HFFc6 (cell line): ENCODE data around the gene ZBTB42. TPM values are rescaled to one million over a fixed set of nuclear protein-coding genes. Genes with fewer than 3 reads are reported as not detected.

Experiments used
- DNase-seq: peaks from one replicate; pipeline ENCODE4 v3.0.0-alpha.2; 2018
- H3K27ac Mint-ChIP-seq: 2 replicates; pipeline ENCODE4 v1.8.0; 2020; ENCODE audit warnings: mild to moderate bottlenecking, mixed read lengths
- H3K27me3 Mint-ChIP-seq: 2 replicates; pipeline ENCODE4 v1.8.0; 2021; ENCODE audit warnings: mild to moderate bottlenecking, moderate library complexity, mixed read lengths; ENCODE audit not compliant: insufficient read depth
- H3K36me3 Mint-ChIP-seq: 2 replicates; pipeline ENCODE4 v1.8.0; 2021; ENCODE audit warnings: low read depth, mixed read lengths
- H3K4me1 Mint-ChIP-seq: 2 replicates; pipeline ENCODE4 v1.8.0; 2020; ENCODE audit warnings: low read depth, mixed read lengths
- H3K4me3 Mint-ChIP-seq: 2 replicates; pipeline ENCODE4 v1.8.0; 2020; ENCODE audit warnings: mild to moderate bottlenecking, moderate library complexity, mixed read lengths
- H3K9me3 Mint-ChIP-seq: 2 replicates; pipeline ENCODE4 v1.8.0; 2020; ENCODE audit warnings: mild to moderate bottlenecking, mixed read lengths
- total RNA-seq, 6 experiments: library from RNA; stranded (reverse); fragmentation: NEBNext Ultra II Directional; extraction: Animal tissue kit (Norgen Biotek cat#: 25700); gene quantifications; 2 replicates in 1 of 6; 3 replicates in 5 of 6; pipeline ENCODE4 v1.2.3, GENCODE V29; 2021
- TF ChIP-seq, protein P1 (sequence below): fragments of 200-600 bp; sonication (generic); IDR thresholded peaks from 2 replicates; pipeline ENCODE4 v1.5.0; 2021; ENCODE audit warnings: antibody characterized with exemption, mild to moderate bottlenecking

The ZBTB42 gene
- total RNA-seq, 6 experiments from 2014 or later, result 1.3 to 1.8 (median 1.5) TPM

GRCh38 chr14:104774453-104775072 is 26.3 kb upstream of the ZBTB42 start:
- Mint-ChIP-seq H3K4me3 (no peak overlapping the region), H3K36me3 (peaks cover 11% of the 10 kb centered on the region), H3K4me1 (no peaks in the 10 kb centered on the region), H3K27ac (no peak overlapping the region), H3K27me3 (peaks cover 6% of the 10 kb centered on the region), H3K9me3 (no peaks in the 10 kb centered on the region)
- TF ChIP-seq, protein P1, sequence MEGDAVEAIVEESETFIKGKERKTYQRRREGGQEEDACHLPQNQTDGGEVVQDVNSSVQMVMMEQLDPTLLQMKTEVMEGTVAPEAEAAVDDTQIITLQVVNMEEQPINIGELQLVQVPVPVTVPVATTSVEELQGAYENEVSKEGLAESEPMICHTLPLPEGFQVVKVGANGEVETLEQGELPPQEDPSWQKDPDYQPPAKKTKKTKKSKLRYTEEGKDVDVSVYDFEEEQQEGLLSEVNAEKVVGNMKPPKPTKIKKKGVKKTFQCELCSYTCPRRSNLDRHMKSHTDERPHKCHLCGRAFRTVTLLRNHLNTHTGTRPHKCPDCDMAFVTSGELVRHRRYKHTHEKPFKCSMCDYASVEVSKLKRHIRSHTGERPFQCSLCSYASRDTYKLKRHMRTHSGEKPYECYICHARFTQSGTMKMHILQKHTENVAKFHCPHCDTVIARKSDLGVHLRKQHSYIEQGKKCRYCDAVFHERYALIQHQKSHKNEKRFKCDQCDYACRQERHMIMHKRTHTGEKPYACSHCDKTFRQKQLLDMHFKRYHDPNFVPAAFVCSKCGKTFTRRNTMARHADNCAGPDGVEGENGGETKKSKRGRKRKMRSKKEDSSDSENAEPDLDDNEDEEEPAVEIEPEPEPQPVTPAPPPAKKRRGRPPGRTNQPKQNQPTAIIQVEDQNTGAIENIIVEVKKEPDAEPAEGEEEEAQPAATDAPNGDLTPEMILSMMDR, result no peak
- DNase-seq, result no peak

DNA sequence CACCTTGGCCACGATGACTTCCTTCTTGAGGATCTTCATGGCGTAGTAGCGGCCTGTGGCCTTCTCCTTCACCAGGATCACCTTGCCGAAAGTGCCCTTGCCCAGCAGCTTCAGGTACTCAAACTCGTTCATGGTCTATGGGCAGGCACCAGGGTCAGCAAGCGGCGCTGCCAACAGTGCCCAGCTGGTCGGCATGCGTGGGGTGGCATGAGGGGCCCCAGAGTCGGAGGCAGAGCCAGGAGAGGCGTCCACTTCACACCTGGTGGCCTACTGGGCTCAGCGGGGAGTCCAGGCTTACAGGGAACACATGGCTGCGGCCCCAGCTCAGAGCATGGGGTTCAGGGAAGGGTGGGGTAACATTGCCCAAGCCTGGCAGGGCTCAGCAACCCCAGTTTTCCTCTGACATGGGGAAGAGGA is 25.8 kb upstream of the ZBTB42 start:
- H3K4me1 Mint-ChIP-seq, result no peaks in the 10 kb centered on the region
- no peak overlapping the region for H3K27ac Mint-ChIP-seq
- no peak for DNase-seq
- peaks cover 11% of the 10 kb centered on the region for H3K36me3 Mint-ChIP-seq
- TF ChIP-seq, protein P1, result no peak
- H3K27me3 Mint-ChIP-seq, result peaks cover 6% of the 10 kb centered on the region
- H3K4me3 Mint-ChIP-seq, result no peak overlapping the region
- H3K9me3 Mint-ChIP-seq, result no peaks in the 10 kb centered on the region

DNA sequence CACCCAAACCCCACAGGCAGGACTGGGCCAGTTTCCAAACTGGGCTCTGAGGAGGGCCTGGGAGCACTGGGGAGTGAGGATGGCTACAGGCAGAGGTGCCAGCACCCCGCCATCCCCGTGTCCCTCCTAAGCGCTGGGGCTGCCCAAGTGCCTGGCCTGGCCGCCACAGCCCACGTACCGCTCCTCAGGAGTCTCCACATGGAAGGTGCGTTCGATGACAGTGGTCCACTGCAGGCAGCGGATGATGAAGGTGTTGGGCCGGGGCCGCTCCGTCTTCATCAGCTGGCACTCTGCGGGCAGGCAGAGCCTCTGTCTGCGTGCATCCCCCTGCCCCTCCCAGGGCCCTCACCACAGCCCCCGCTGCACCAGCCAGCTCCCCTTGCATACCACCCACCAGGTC is 24.4 kb upstream of the ZBTB42 start:
- Mint-ChIP-seq H3K27me3 (peaks cover 6% of the 10 kb centered on the region), H3K27ac (no peak overlapping the region), H3K9me3 (no peaks in the 10 kb centered on the region), H3K4me1 (no peaks in the 10 kb centered on the region), H3K4me3 (no peak overlapping the region), H3K36me3 (peaks cover 4% of the 10 kb centered on the region; the same call in 1 of the 2 replicates)
- no peak for DNase-seq
- TF ChIP-seq, protein P1, result no peak

DNA sequence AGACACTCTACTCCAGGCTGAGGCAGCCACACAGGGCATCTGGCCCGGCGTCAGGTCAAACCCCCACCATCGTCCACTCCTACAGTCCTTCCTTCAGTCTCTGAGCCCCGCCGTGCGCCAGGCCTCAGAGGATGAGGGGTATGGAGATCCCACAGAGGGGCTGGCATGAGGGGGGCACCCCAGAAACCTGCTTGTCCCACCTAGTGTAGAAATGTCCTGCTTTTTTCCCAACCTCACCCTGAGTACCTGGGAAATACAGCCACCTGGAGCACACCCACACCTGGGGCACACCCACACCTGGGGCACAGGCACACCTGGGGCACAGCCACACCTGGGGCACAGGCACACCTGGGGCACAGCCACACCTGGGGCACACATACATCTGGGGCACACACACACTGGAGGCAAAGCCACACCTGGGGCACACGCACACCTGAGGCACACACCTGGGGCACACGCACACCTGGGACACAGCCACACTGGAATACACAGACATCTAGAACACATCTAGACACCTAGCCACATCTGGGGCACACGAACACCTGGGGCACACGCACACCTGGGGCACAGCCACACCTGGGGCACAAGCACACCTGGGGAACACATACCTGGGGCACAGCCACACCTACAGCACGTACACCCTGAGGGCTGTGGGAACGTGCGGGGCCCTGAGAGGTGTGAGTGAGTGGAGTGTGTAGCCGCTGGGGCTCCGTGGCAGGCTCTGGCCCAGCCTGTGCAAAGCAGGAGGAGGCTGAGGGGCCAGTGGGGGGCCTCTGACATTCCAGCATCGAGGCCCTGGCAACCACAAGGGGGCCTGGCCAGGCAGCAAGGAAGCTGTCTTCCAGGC is 23.7 kb upstream of the ZBTB42 start:
- Mint-ChIP-seq H3K36me3 (peaks cover under 1% of the 10 kb centered on the region; the same call in 1 of the 2 replicates), H3K4me1 (no peaks in the 10 kb centered on the region), H3K9me3 (no peaks in the 10 kb centered on the region), H3K27ac (no peak overlapping the region), H3K4me3 (no peak overlapping the region), H3K27me3 (peaks cover 6% of the 10 kb centered on the region)
- TF ChIP-seq, protein P1, result 0 out of 2 replicates have a peak, but pooled peaks have one; percentile 34
- DNase-seq, result no peak

GRCh38 chr14:104777808-104778249 is 23.1 kb upstream of the ZBTB42 start:
- Mint-ChIP-seq H3K27me3 (peaks cover 6% of the 10 kb centered on the region), H3K36me3 (no peaks in the 10 kb centered on the region), H3K4me1 (no peaks in the 10 kb centered on the region), H3K27ac (no peak overlapping the region), H3K9me3 (no peaks in the 10 kb centered on the region), H3K4me3 (no peak overlapping the region)
- TF ChIP-seq, protein P1, result no peak; the same call in 1 of the 2 replicates
- DNase-seq, result no peak
